GM21619 (cell line): ENCODE data around the gene HAUS1.
"Not testable (repeated sequence)": the region's sequence is repeated elsewhere in the genome, so short reads cannot be mapped to it uniquely, and the experiment has no call there.

Source experiments
- ATAC-seq: cut with Tn5 transposase; IDR thresholded peaks from one replicate; pipeline ENCODE4 v1.9.1; 2021; ENCODE audit not compliant: unreplicated experiment

The HAUS1 gene

GRCh38 chr18:46156124-46156745 lies 52.0 kb downstream of the HAUS1 start:
- ATAC-seq, result no peak

- ATAC-seq, result no peak
Measured at GRCh38 chr18:46156843-46157242, 52.7 kb downstream of the HAUS1 start.

GRCh38 chr18:46158499-46158898 lies 54.3 kb downstream of the HAUS1 start:
- ATAC-seq, result no peak

GRCh38 chr18:46160050-46160798 lies 56.0 kb downstream of the HAUS1 start:
- ATAC-seq, result no peak

- not testable (repeated sequence) for ATAC-seq
Measured at GRCh38 chr18:46160840-46161239, 56.7 kb downstream of the HAUS1 start.

- no peak for ATAC-seq
Measured at GRCh38 chr18:46161703-46162396, 57.7 kb downstream of the HAUS1 start.

GRCh38 chr18:46163091-46163490 lies 58.9 kb downstream of the HAUS1 start:
- ATAC-seq, result no peak

GRCh38 chr18:46163941-46164499 lies 59.8 kb downstream of the HAUS1 start:
- no peak for ATAC-seq

GRCh38 chr18:46164502-46164901 lies 60.3 kb downstream of the HAUS1 start:
- not testable (repeated sequence) for ATAC-seq

GRCh38 chr18:46164920-46165319 lies 60.7 kb downstream of the HAUS1 start:
- ATAC-seq, result no peak

- no peak for ATAC-seq
Measured at GRCh38 chr18:46166261-46166970, 62.2 kb downstream of the HAUS1 start.

GRCh38 chr18:46167971-46168370 lies 63.8 kb downstream of the HAUS1 start:
- peak; percentile 92 for ATAC-seq

GRCh38 chr18:46169464-46169941 lies 65.3 kb downstream of the HAUS1 start:
- no peak for ATAC-seq

- ATAC-seq, result no peak
Measured at GRCh38 chr18:46171331-46171730, 67.1 kb downstream of the HAUS1 start.

- peak; percentile 82 for ATAC-seq
Measured at GRCh38 chr18:46173393-46174341, 69.5 kb downstream of the HAUS1 start.

- ATAC-seq, result peak; percentile 18
Measured at GRCh38 chr18:46174342-46175041, 70.3 kb downstream of the HAUS1 start.

- ATAC-seq, result no peak
Measured at GRCh38 chr18:46176001-46176400, 71.8 kb downstream of the HAUS1 start.
